Neural cell (in vitro differentiated cells): Measurements from ENCODE around the gene NDFIP2.

Experiments used
- EP300 ChIP-seq: fragments of 450-650 bp; conservative IDR thresholded peaks from 2 replicates; pipeline ENCODE4 v1.6.1; 2014; ENCODE audit warnings: antibody characterized with exemption, mild to moderate bottlenecking, moderate library complexity; ENCODE audit not compliant: poor library complexity, severe bottlenecking
- EZH2 ChIP-seq: fragments of 200-600, 300-800 bp; shearing (Covaris generic), sonication (generic); IDR thresholded peaks from 2 replicates; pipeline ENCODE4 v1.6.1; 2014; ENCODE audit warnings: antibody characterized with exemption, low read length, borderline replicate concordance, mild to moderate bottlenecking; ENCODE audit not compliant: insufficient read depth, poor library complexity, severe bottlenecking
- TF ChIP-seq, protein P1 (sequence below): fragments of 450-650 bp; IDR thresholded peaks from 2 replicates; pipeline ENCODE4 v1.5.1; 2014; ENCODE audit warnings: antibody characterized with exemption, mild to moderate bottlenecking, moderate library complexity; ENCODE audit not compliant: poor library complexity, severe bottlenecking

DNA sequence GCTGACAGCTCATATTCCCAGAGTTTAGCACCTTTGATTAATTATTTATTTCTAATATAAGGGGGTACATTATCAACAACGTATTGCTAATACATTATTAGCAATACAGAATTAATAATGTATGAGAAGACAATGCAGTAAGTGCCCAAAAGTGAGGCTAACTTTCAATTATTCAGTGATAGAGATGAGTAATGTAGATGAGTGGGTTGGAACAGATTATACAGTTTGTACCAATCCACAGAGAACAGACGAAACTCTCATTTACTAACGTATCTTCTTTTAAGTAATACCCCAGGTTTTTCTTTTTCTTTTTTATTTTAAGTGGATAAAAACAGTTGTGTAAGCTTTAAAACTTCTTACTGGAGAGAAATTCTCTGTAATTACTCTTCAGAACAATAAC lies 38.2 kb upstream of the NDFIP2 start:
- TF ChIP-seq, protein P1, sequence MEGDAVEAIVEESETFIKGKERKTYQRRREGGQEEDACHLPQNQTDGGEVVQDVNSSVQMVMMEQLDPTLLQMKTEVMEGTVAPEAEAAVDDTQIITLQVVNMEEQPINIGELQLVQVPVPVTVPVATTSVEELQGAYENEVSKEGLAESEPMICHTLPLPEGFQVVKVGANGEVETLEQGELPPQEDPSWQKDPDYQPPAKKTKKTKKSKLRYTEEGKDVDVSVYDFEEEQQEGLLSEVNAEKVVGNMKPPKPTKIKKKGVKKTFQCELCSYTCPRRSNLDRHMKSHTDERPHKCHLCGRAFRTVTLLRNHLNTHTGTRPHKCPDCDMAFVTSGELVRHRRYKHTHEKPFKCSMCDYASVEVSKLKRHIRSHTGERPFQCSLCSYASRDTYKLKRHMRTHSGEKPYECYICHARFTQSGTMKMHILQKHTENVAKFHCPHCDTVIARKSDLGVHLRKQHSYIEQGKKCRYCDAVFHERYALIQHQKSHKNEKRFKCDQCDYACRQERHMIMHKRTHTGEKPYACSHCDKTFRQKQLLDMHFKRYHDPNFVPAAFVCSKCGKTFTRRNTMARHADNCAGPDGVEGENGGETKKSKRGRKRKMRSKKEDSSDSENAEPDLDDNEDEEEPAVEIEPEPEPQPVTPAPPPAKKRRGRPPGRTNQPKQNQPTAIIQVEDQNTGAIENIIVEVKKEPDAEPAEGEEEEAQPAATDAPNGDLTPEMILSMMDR: no peak
- TF ChIP-seq EP300: no peak
- no peak for TF ChIP-seq EZH2
